ENCODE measurements around the gene LRRC37B.
"Not testable (repeated sequence)": the region's sequence is repeated elsewhere in the genome, so short reads cannot be mapped to it uniquely, and the experiment has no call there.

- TF ChIP-seq, protein P1, sequence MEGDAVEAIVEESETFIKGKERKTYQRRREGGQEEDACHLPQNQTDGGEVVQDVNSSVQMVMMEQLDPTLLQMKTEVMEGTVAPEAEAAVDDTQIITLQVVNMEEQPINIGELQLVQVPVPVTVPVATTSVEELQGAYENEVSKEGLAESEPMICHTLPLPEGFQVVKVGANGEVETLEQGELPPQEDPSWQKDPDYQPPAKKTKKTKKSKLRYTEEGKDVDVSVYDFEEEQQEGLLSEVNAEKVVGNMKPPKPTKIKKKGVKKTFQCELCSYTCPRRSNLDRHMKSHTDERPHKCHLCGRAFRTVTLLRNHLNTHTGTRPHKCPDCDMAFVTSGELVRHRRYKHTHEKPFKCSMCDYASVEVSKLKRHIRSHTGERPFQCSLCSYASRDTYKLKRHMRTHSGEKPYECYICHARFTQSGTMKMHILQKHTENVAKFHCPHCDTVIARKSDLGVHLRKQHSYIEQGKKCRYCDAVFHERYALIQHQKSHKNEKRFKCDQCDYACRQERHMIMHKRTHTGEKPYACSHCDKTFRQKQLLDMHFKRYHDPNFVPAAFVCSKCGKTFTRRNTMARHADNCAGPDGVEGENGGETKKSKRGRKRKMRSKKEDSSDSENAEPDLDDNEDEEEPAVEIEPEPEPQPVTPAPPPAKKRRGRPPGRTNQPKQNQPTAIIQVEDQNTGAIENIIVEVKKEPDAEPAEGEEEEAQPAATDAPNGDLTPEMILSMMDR (IDR thresholded peaks at IDR 0.05 in 2 of 3, conservative IDR thresholded peaks at IDR 0.05 in 1 of 3; ENCODE audit: borderline replicate concordance in 1 of 3, insufficient read depth in 1 of 3, low read depth in 2 of 3, low read length in 2 of 3) = not testable (repeated sequence)
- not testable (repeated sequence) for TF ChIP-seq POLR2A (IDR thresholded peaks at IDR 0.05; ENCODE audit: borderline replicate concordance, extremely low read depth, insufficient read depth, insufficient read length); ZFX (IDR thresholded peaks at IDR 0.05); EGR1 (IDR thresholded peaks at IDR 0.05; ENCODE audit: low read depth); FOSL1 (IDR thresholded peaks at IDR 0.05; ENCODE audit: low read depth); ZNF274 (IDR thresholded peaks at IDR 0.05; ENCODE audit: low read depth, low read length); YY1 (IDR thresholded peaks at IDR 0.05; ENCODE audit: extremely low read depth, insufficient replicate concordance, low read depth, low read length); EZH2 (IDR thresholded peaks at IDR 0.05); JUND (IDR thresholded peaks at IDR 0.05); REST (IDR thresholded peaks at IDR 0.05; ENCODE audit: low read depth); RAD21 (IDR thresholded peaks at IDR 0.05; ENCODE audit: low read depth); TCF7L2 (IDR thresholded peaks at IDR 0.05; ENCODE audit: borderline replicate concordance, extremely low read depth, insufficient read depth, insufficient read length); POLR2AphosphoS5 (IDR thresholded peaks at IDR 0.05; ENCODE audit: low read depth, low read length)
- TF ChIP-seq, protein P2, sequence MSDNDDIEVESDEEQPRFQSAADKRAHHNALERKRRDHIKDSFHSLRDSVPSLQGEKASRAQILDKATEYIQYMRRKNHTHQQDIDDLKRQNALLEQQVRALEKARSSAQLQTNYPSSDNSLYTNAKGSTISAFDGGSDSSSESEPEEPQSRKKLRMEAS (IDR thresholded peaks at IDR 0.05) = not testable (repeated sequence)
Observed at GRCh38 chr17:32061840-32062239, 54.7 kb downstream of the LRRC37B start.

Measured in HCT116 (cell line).